Right atrium auricular region (tissue), 2 donors: ENCODE measurements around the gene TMEM255B. TPM values are rescaled to one million over a fixed set of nuclear protein-coding genes. Genes with fewer than 3 reads are reported as not detected.

ENCODE experiments used
- DNase-seq: peaks from one replicate; pipeline ENCODE4 v3.0.0-alpha.2; 2019; ENCODE audit warnings: low spot score
- H3K27ac ChIP-seq, 2 donors: fragments of 200-600 bp; sonication (generic); 1 replicate in 1 of 2; 2 replicates in 1 of 2; pipeline ENCODE4 v1.5.1; 2016 to 2019
- H3K27me3 ChIP-seq, 2 donors: fragments of 200-600 bp; sonication (generic); one replicate each; pipeline versions ENCODE4 v1.5.1 to v1.6.0; 2017 to 2019
- H3K36me3 ChIP-seq: fragments of 200-600 bp; sonication (generic); one replicate; pipeline ENCODE4 v1.5.1; 2016
- H3K4me1 ChIP-seq, 2 donors: fragments of 200-600 bp; sonication (generic); one replicate each; pipeline versions ENCODE4 v1.5.1 to v1.6.0; 2017 to 2019
- H3K4me3 ChIP-seq, 2 donors: fragments of 200-600 bp; sonication (generic); 1 replicate in 1 of 2; 2 replicates in 1 of 2; pipeline ENCODE4 v1.5.1; 2017 to 2019; ENCODE audit warnings: mild to moderate bottlenecking in 1 of 2, moderate library complexity in 1 of 2
- H3K9me3 ChIP-seq, 2 donors: fragments of 200-600 bp; sonication (generic); one replicate each; pipeline ENCODE4 v1.5.1; 2019
- total RNA-seq, 2 donors: library from RNA; depleted of rRNA; stranded (reverse); fragments of >200 nt; gene quantifications; one replicate each; pipeline ENCODE4 v1.1.0, GENCODE V29; 2016
- TF ChIP-seq, protein P1 (sequence below), 2 donors: fragments of 200-600 bp; sonication (generic); IDR thresholded peaks; one replicate each; pipeline ENCODE4 v1.5.1; 2019; ENCODE audit warnings: antibody characterized with exemption in 2 of 2

Gene TMEM255B
- total RNA-seq, 2 donors from 2014 or later, result 5.2 to 6.0 TPM

DNA sequence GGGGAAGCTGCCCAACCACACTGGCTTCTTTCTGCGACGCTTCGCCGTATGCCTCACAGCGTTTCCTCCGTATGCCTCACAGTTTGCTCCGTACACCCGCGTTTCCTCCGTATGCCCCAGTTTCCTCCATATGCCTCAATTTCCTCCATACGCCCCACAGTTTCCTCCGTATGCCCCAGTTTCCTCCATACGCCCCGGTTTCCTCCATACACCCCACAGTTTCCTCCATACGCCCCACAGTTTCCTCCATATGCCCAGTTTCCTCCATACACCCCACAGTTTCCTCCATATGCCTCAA lies 82.3 kb downstream of the TMEM255B start:
- H3K4me3 ChIP-seq, result no peak overlapping the region
- TF ChIP-seq, protein P1, sequence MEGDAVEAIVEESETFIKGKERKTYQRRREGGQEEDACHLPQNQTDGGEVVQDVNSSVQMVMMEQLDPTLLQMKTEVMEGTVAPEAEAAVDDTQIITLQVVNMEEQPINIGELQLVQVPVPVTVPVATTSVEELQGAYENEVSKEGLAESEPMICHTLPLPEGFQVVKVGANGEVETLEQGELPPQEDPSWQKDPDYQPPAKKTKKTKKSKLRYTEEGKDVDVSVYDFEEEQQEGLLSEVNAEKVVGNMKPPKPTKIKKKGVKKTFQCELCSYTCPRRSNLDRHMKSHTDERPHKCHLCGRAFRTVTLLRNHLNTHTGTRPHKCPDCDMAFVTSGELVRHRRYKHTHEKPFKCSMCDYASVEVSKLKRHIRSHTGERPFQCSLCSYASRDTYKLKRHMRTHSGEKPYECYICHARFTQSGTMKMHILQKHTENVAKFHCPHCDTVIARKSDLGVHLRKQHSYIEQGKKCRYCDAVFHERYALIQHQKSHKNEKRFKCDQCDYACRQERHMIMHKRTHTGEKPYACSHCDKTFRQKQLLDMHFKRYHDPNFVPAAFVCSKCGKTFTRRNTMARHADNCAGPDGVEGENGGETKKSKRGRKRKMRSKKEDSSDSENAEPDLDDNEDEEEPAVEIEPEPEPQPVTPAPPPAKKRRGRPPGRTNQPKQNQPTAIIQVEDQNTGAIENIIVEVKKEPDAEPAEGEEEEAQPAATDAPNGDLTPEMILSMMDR (IDR thresholded peaks at IDR 0.05), result no peak
- peaks cover 0 to 80% of the 10 kb centered on the region in 2 donors for H3K4me1 ChIP-seq
- H3K27ac ChIP-seq, result peak overlapping the region in 1 of 2 donors; percentile 84
- no peaks in the 10 kb centered on the region for H3K27me3 ChIP-seq
- DNase-seq, result no peak
- H3K36me3 ChIP-seq, result peaks cover 23% of the 10 kb centered on the region
- H3K9me3 ChIP-seq, result no peaks in the 10 kb centered on the region

DNA sequence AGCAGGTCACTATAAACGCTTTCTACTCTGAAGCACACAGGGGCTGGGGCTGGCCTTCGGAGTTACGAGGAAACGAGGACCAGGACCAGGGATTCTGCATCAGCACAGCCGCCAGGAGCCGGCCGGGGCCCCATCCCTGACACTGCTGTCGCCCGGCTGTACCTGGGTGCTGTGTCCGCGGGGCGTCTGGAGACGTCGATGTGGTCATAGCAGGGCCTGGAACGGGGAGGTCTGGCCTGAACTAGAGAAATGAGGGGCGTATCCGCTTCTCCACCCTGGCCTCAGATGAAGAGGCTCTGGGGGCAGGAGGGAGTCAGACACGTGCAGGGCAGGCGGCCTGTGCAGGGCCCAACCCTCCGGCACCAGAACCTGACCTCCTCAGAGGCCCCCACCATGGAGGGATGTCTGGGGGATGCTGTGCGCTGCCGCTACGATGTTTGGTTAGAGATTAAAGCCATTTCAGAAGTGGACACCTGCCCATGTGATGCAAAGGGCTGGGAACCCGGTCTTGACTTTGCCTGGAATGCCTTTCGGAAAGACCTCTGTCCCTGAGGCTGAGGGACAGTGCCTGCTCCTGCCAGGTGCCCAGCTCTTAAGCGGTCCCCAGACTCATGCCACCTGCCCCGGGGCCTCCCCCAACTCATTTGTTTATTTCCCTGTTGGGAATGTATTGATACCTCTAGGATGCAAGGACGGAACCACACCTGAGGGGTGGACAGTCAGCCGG lies 83.5 kb downstream of the TMEM255B start:
- Histone ChIP-seq H3K9me3 (no peaks in the 10 kb centered on the region), H3K27ac (peak overlapping the region in 1 of 2 donors; percentile 59), H3K4me1 (peaks cover 0 to 79% of the 10 kb centered on the region in 2 donors), H3K4me3 (no peak overlapping the region), H3K36me3 (peaks cover 26% of the 10 kb centered on the region), H3K27me3 (no peaks in the 10 kb centered on the region)
- TF ChIP-seq, protein P1 (IDR thresholded peaks at IDR 0.05), result no peak
- no peak for DNase-seq

DNA sequence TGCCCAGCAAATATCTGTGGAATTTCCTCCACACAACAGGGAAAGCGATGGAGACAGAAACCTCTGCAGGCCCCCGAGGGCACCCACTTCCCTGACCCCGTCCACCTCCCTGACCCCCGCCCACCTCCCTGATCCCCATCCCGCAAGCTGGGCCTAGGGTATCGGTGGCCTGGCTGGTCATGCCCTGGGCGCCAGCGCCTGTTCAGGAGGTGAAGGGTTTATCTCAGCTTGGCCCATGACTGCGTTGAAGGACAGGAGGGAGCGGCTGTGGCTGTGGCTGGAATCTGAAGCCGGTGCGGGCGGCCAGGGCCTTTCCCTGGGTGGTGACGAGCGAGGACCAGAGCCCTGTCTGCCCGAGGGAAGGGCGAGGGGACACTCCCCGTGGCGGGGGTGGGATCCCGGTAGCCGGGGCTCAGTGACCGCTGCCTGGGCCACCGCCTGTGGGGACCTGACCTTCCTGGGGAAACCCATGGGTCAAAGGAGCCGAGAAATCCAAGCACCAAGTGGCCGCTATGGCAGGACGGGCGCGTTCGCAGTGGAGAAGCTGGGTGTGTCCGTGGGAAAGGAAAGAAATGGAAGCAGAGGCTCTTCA lies 84.1 kb downstream of the TMEM255B start:
- TF ChIP-seq, protein P1 (IDR thresholded peaks at IDR 0.05), result no peak
- H3K9me3 ChIP-seq, result no peaks in the 10 kb centered on the region
- H3K36me3 ChIP-seq, result peaks cover 28% of the 10 kb centered on the region
- H3K27ac ChIP-seq, result peak overlapping the region in 1 of 2 donors; percentile 59
- H3K27me3 ChIP-seq, result no peaks in the 10 kb centered on the region
- DNase-seq, result no peak
- H3K4me1 ChIP-seq, result peaks cover 0 to 79% of the 10 kb centered on the region in 2 donors
- H3K4me3 ChIP-seq, result no peak overlapping the region

DNA sequence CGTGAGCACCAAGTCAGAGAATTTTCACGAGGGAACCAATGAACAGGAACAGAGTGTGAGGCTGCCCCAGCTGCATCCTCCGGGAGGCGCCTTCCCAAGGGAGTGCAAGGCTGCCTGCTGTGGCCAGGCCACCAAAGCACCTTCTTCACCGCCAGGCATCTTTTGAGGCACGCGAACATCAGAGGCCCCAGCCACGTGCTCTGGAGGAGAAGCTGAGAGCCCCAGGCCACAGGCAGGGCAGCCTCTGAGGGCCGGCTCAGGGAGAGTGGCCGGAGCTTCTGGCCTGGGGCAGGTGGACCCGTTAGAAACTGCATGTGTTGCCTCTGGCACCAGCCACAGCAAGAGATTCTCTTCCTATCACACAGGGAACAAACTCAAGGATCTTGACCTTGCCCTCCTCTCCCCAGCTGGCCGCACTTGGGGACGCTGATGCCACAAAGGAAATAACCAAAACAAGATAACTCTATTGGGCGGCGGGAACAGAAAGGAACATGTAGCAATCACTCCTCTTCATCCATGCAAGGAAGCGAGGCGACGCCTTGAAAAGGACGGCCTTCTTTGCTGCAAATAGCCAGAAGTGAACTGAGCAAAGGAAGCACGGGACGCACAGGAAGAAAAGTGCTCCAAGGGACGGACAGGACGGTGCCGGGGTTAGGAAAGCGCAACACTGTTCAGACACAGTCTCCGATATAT lies 85.0 kb downstream of the TMEM255B start:
- TF ChIP-seq, protein P1 (IDR thresholded peaks at IDR 0.05), result no peak
- Histone ChIP-seq H3K4me3 (no peak overlapping the region), H3K36me3 (peaks cover 28% of the 10 kb centered on the region), H3K27ac (peak overlapping the region in 1 of 2 donors; percentile 59), H3K9me3 (no peaks in the 10 kb centered on the region), H3K27me3 (no peaks in the 10 kb centered on the region), H3K4me1 (peaks cover 0 to 79% of the 10 kb centered on the region in 2 donors)
- DNase-seq, result no peak

DNA sequence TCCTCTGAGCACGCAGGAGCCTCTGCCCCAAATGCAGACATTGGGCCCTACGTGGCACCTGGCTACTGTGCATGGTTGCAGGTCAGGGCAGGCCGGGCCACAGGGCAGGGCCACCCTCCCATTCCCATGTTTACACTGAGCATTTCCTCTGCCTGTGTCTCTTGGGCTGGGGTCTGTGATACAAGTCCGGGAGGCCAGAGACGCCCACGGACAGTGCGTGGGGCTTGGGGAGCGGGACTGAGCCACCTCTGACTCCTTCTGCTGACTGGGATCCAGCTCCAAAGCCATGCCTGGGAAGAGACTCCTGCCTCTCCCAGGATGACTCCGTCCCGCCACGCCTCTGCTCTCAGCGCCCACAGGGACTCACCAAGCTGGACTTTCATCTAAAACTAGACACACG lies 86.0 kb downstream of the TMEM255B start:
- Histone ChIP-seq H3K9me3 (no peaks in the 10 kb centered on the region), H3K27ac (no peak overlapping the region)

More for the DNA sequence above, 86.0 kb downstream of the TMEM255B start:
- no peak for DNase-seq
- Histone ChIP-seq H3K4me1 (peaks cover 0 to 78% of the 10 kb centered on the region in 2 donors), H3K27me3 (no peaks in the 10 kb centered on the region), H3K4me3 (no peak overlapping the region), H3K36me3 (peaks cover 28% of the 10 kb centered on the region)
- TF ChIP-seq, protein P1 (IDR thresholded peaks at IDR 0.05), result no peak
